Esophagus squamous epithelium (tissue), 4 donors: ENCODE data around the gene APOC3.

ENCODE experiments used
- POLR2A ChIP-seq, 4 donors: fragments of 450-650 bp; IDR thresholded peaks; one replicate each; pipeline ENCODE4 v1.6.1; 2017; ENCODE audit warnings: antibody characterized with exemption in 4 of 4, mild to moderate bottlenecking in 4 of 4, moderate library complexity in 3 of 4
- TF ChIP-seq, protein P1 (sequence below), 6 experiments: fragments of 450-650 bp in 4 of 6; fragments of 200-600 bp in 2 of 6; sonication (generic) in 2 of 6; IDR thresholded peaks; one replicate each; pipeline ENCODE4 v1.5.1; 2016 to 2019; ENCODE audit warnings: antibody characterized with exemption in 6 of 6, mild to moderate bottlenecking in 4 of 6, moderate library complexity in 4 of 6

DNA sequence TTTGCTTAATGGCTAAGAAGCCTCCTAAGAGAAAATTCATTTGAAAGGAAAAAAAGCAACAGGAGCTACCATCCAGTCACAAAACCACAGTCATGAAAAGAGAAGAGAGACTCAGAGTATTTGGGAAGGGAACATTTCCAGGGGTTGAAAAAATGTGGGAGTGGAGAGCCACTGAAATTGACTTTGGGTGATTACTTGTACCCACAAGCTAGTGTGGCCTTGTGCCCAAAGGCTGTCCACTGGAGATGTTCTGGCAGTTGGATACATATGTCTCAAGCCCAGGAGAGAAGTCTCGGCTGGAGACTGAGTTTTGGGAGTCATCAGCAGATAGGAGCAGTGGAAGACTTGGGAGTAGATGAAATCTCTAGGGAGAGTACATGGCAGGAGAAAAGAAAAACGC, 34.9 kb upstream of the APOC3 start:
- TF ChIP-seq, protein P1, sequence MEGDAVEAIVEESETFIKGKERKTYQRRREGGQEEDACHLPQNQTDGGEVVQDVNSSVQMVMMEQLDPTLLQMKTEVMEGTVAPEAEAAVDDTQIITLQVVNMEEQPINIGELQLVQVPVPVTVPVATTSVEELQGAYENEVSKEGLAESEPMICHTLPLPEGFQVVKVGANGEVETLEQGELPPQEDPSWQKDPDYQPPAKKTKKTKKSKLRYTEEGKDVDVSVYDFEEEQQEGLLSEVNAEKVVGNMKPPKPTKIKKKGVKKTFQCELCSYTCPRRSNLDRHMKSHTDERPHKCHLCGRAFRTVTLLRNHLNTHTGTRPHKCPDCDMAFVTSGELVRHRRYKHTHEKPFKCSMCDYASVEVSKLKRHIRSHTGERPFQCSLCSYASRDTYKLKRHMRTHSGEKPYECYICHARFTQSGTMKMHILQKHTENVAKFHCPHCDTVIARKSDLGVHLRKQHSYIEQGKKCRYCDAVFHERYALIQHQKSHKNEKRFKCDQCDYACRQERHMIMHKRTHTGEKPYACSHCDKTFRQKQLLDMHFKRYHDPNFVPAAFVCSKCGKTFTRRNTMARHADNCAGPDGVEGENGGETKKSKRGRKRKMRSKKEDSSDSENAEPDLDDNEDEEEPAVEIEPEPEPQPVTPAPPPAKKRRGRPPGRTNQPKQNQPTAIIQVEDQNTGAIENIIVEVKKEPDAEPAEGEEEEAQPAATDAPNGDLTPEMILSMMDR (IDR thresholded peaks at IDR 0.05), result no peak
- no peak for TF ChIP-seq POLR2A (IDR thresholded peaks at IDR 0.05)
